GM12878 (cell line): ENCODE results near the gene MRTFA. TPM values are rescaled to one million over a fixed set of nuclear protein-coding genes. Genes with fewer than 3 reads are reported as not detected.

Source experiments
- BHLHE40 ChIP-seq, 2 experiments: fragments of 450-650 bp in 1 of 2; IDR thresholded peaks; 2 replicates each; pipeline ENCODE4 v1.6.1; 2011 to 2017; ENCODE audit warnings: low read depth in 2 of 2, borderline replicate concordance in 1 of 2, improper control_type of control experiment in 1 of 2, low read length in 1 of 2, mild to moderate bottlenecking in 1 of 2
- CREM ChIP-seq: IDR thresholded peaks from 2 replicates; pipeline ENCODE4 v1.6.1; 2014; ENCODE audit warnings: antibody characterized with exemption, low read depth
- ESRRA ChIP-seq: IDR thresholded peaks from 2 replicates; pipeline ENCODE4 v1.6.1; 2012; ENCODE audit warnings: mild to moderate bottlenecking, low read length, improper control_type of control experiment
- EZH2 ChIP-seq: IDR thresholded peaks from 2 replicates; pipeline ENCODE4 v1.6.1; 2012; ENCODE audit warnings: low read depth, mild to moderate bottlenecking, control low read depth, inconsistent platforms, low read length, borderline replicate concordance; ENCODE audit not compliant: control insufficient read depth
- FOXM1 ChIP-seq: IDR thresholded peaks from 2 replicates; pipeline ENCODE4 v1.6.1; 2012; ENCODE audit warnings: low read depth, mild to moderate bottlenecking, inconsistent platforms, low read length, moderate library complexity
- GABPA ChIP-seq: IDR thresholded peaks from 2 replicates; pipeline ENCODE4 v1.6.1; 2014; ENCODE audit warnings: antibody characterized with exemption, low read depth, mild to moderate bottlenecking, inconsistent platforms
- HCFC1 ChIP-seq: fragments of 150-350 bp; IDR thresholded peaks from 2 replicates; pipeline ENCODE4 v1.6.1; 2014; ENCODE audit warnings: low read length
- IKZF1 ChIP-seq: fragments of 450-650 bp; conservative IDR thresholded peaks from 2 replicates; pipeline ENCODE4 v1.6.1; 2017; ENCODE audit warnings: antibody characterized with exemption, mild to moderate bottlenecking
- JUND ChIP-seq: IDR thresholded peaks from 2 replicates; pipeline ENCODE4 v1.6.1; 2012; ENCODE audit warnings: low read depth, mild to moderate bottlenecking, low read length, improper control_type of control experiment, moderate library complexity
- KAT2A ChIP-seq: conservative IDR thresholded peaks from 2 replicates; pipeline ENCODE4 v1.6.1; 2011; ENCODE audit warnings: low read depth, low read length; ENCODE audit not compliant: control insufficient read depth
- KLF5 ChIP-seq: fragments of 450-650 bp; IDR thresholded peaks from 2 replicates; pipeline ENCODE4 v1.6.1; 2014; ENCODE audit warnings: mild to moderate bottlenecking; ENCODE audit not compliant: partially characterized antibody
- MEF2A ChIP-seq: IDR thresholded peaks from 2 replicates; pipeline ENCODE4 v1.6.1; 2011; ENCODE audit warnings: low read depth, mild to moderate bottlenecking, low read length, moderate library complexity; ENCODE audit not compliant: insufficient read depth
- POU2F2 ChIP-seq: IDR thresholded peaks from 3 replicates; pipeline ENCODE4 v1.6.1; 2011; ENCODE audit warnings: low read depth, mild to moderate bottlenecking, low read length, borderline replicate concordance
- RB1 ChIP-seq: fragments of 450-650 bp; formaldehyde crosslinking; IDR thresholded peaks from 2 replicates; pipeline ENCODE4 v1.6.1; 2017; ENCODE audit warnings: mild to moderate bottlenecking, borderline replicate concordance
- RUNX3 ChIP-seq: IDR thresholded peaks from 2 replicates; pipeline ENCODE4 v1.6.1; 2012; ENCODE audit warnings: low read length, inconsistent platforms
- SIN3A ChIP-seq: IDR thresholded peaks from 2 replicates; pipeline ENCODE4 v1.6.1; 2012; ENCODE audit warnings: low read depth, low read length, improper control_type of control experiment
- SMAD1 ChIP-seq: fragments of 450-650 bp; IDR thresholded peaks from 2 replicates; pipeline ENCODE4 v1.6.1; 2018; ENCODE audit warnings: mild to moderate bottlenecking, low read depth; ENCODE audit not compliant: partially characterized antibody
- SMARCA5 ChIP-seq: fragments of 450-650 bp; IDR thresholded peaks from 2 replicates; pipeline ENCODE4 v1.6.1; 2017; ENCODE audit warnings: mild to moderate bottlenecking
- SP1 ChIP-seq: IDR thresholded peaks from one replicate; pipeline ENCODE4 v1.6.1; 2011; ENCODE audit warnings: low read depth, low read length
- YY1 ChIP-seq: IDR thresholded peaks from 2 replicates; pipeline ENCODE4 v1.6.1; 2011; ENCODE audit warnings: low read depth, mild to moderate bottlenecking, low read length
- ZNF622 ChIP-seq: fragments of 450-650 bp; IDR thresholded peaks from 2 replicates; pipeline ENCODE4 v1.6.1; 2017; ENCODE audit warnings: mild to moderate bottlenecking, inconsistent platforms
- polyA plus RNA-seq, 11 experiments: library from polyadenylated mRNA; depleted of rRNA in 4 of 11; unstranded in 6 of 11; stranded (reverse) in 5 of 11; fragments of >200 nt; fragmentation: Nextera tagmentation in 4 of 11; fragmentation: Illumina TruSeq in 1 of 11; extraction: Ambion mirVana in 4 of 11; extraction: Trizol in 1 of 11; gene quantifications; 1 replicate in 1 of 11; 2 replicates in 10 of 11; pipeline versions ENCODE4 v1.2.1 to v1.2.3, GENCODE V29; 2011 to 2016; ENCODE audit warnings: inconsistent platforms in 2 of 11, missing spikeins in 2 of 11, low read depth in 1 of 11
- total RNA-seq, 4 experiments: library from RNA; depleted of rRNA in 3 of 4; stranded (reverse); fragments of >200 nt in 3 of 4; fragmentation: Illumina TruSeq in 1 of 4; extraction: Trizol in 1 of 4; gene quantifications; 2 replicates each; pipeline versions ENCODE4 v1.2.1 to v1.2.3, GENCODE V29; 2013 to 2021
- TF ChIP-seq, protein P1 (sequence below): fragments of 150-350 bp; IDR thresholded peaks from 2 replicates; pipeline ENCODE4 v1.6.1; 2016; ENCODE audit warnings: low read depth, low read length
- TF ChIP-seq, protein P2 (sequence below): IDR thresholded peaks from 2 replicates; pipeline ENCODE4 v1.6.1; 2012; ENCODE audit warnings: low read length, inconsistent platforms
- TF ChIP-seq, protein P3 (sequence below): IDR thresholded peaks from 2 replicates; pipeline ENCODE4 v1.6.1; 2012; ENCODE audit warnings: low read depth, low read length, improper control_type of control experiment
- TF ChIP-seq, protein P4 (sequence below): fragments of 450-650 bp; IDR thresholded peaks from 2 replicates; pipeline ENCODE4 v1.6.1; 2017; ENCODE audit warnings: low read depth, mild to moderate bottlenecking, moderate library complexity

The MRTFA gene
- total and polyA plus RNA-seq, 10 of the 15 experiments (the other 5 are each of a cell fraction or from before 2014, with no cell fraction given) = 2.0 to 63.9 (median 17.9) TPM

DNA sequence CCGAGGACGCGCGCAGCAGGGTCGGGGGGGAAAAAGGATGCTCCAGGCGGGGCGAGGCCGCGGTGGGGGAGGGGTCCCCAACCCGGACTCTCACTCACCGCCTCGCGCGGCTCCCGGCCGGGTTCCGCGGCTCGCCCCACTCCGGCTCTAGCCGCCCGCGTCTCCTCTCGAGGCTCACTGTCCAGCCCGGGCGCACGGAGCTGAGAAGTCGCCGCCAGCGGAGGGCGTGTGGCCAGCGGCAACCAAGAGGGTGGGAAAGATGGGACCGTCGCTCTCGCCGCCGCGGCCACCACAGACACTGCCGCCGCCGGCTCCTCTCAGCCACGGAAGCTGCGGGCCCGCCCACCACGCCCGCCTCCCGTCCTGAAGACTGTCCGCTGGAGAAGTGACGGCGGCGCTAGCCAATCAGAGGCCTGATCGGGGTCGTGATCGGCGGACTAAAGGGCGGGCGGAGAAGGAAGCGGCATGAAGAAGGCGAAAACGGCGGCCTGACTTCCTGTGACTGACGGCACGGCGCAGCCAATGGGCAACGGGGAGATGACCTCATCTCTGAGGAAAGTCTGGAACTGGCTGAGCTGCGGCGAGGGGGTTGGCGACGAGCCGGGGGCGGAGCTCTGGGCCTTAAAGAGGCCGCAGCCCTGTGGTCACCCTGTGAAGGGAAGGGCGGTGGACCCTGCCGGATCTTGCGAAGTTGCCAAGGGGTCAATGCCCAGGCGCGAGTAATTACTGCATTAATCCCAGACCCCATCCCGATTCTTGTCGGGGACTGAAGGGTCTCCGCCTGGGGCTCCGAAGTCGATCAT, at the start of gene MRTFA (continued):
- TF ChIP-seq JUND = peak; percentile 69
- no peak for TF ChIP-seq MEF2A
- no peak for TF ChIP-seq ESRRA
- peak; percentile 28; the same call in 1 of the 2 replicates for TF ChIP-seq HCFC1
- 0 out of 2 replicates have a peak, but pooled peaks have one; percentile 16 for TF ChIP-seq YY1
- TF ChIP-seq, protein P1, sequence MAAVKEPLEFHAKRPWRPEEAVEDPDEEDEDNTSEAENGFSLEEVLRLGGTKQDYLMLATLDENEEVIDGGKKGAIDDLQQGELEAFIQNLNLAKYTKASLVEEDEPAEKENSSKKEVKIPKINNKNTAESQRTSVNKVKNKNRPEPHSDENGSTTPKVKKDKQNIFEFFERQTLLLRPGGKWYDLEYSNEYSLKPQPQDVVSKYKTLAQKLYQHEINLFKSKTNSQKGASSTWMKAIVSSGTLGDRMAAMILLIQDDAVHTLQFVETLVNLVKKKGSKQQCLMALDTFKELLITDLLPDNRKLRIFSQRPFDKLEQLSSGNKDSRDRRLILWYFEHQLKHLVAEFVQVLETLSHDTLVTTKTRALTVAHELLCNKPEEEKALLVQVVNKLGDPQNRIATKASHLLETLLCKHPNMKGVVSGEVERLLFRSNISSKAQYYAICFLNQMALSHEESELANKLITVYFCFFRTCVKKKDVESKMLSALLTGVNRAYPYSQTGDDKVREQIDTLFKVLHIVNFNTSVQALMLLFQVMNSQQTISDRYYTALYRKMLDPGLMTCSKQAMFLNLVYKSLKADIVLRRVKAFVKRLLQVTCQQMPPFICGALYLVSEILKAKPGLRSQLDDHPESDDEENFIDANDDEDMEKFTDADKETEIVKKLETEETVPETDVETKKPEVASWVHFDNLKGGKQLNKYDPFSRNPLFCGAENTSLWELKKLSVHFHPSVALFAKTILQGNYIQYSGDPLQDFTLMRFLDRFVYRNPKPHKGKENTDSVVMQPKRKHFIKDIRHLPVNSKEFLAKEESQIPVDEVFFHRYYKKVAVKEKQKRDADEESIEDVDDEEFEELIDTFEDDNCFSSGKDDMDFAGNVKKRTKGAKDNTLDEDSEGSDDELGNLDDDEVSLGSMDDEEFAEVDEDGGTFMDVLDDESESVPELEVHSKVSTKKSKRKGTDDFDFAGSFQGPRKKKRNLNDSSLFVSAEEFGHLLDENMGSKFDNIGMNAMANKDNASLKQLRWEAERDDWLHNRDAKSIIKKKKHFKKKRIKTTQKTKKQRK = peak; percentile 87
- peak in 1 of 2 experiments; percentile 45; a peak in 1 of 4 replicates for TF ChIP-seq BHLHE40 (IDR thresholded peaks at IDR 0.05; ENCODE audit: borderline replicate concordance in 1 of 2, low read depth in 2 of 2, low read length in 1 of 2)
- peak; percentile 83 for TF ChIP-seq KLF5
- TF ChIP-seq GABPA = peak; percentile 84
- TF ChIP-seq KAT2A = no peak
- TF ChIP-seq EZH2 = no peak
- no peak for TF ChIP-seq FOXM1
- TF ChIP-seq SMAD1 = no peak
- TF ChIP-seq, protein P2, sequence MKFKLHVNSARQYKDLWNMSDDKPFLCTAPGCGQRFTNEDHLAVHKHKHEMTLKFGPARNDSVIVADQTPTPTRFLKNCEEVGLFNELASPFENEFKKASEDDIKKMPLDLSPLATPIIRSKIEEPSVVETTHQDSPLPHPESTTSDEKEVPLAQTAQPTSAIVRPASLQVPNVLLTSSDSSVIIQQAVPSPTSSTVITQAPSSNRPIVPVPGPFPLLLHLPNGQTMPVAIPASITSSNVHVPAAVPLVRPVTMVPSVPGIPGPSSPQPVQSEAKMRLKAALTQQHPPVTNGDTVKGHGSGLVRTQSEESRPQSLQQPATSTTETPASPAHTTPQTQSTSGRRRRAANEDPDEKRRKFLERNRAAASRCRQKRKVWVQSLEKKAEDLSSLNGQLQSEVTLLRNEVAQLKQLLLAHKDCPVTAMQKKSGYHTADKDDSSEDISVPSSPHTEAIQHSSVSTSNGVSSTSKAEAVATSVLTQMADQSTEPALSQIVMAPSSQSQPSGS = peak; percentile 83; the same call in 1 of the 2 replicates
- TF ChIP-seq SP1 = peak; percentile 94
- no peak for TF ChIP-seq ZNF622
- TF ChIP-seq, protein P3, sequence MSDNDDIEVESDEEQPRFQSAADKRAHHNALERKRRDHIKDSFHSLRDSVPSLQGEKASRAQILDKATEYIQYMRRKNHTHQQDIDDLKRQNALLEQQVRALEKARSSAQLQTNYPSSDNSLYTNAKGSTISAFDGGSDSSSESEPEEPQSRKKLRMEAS = peak; percentile 15; the same call in 1 of the 2 replicates
- TF ChIP-seq RB1 = peak; percentile 70; the same call in 1 of the 2 replicates
- peak; percentile 72; the same call in 2 of the 3 replicates for TF ChIP-seq POU2F2
- peak; percentile 52; the same call in 1 of the 2 replicates for TF ChIP-seq SMARCA5
- peak; percentile 80 for TF ChIP-seq RUNX3
- TF ChIP-seq, protein P4, sequence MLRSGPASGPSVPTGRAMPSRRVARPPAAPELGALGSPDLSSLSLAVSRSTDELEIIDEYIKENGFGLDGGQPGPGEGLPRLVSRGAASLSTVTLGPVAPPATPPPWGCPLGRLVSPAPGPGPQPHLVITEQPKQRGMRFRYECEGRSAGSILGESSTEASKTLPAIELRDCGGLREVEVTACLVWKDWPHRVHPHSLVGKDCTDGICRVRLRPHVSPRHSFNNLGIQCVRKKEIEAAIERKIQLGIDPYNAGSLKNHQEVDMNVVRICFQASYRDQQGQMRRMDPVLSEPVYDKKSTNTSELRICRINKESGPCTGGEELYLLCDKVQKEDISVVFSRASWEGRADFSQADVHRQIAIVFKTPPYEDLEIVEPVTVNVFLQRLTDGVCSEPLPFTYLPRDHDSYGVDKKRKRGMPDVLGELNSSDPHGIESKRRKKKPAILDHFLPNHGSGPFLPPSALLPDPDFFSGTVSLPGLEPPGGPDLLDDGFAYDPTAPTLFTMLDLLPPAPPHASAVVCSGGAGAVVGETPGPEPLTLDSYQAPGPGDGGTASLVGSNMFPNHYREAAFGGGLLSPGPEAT = peak; percentile 89; the same call in 1 of the 2 replicates
- no peak; the same call in none of the 2 replicates for TF ChIP-seq SIN3A
- peak; percentile 52 for TF ChIP-seq IKZF1
- TF ChIP-seq CREM = peak; percentile 75; the same call in 1 of the 2 replicates
